Endothelial cell (in vitro differentiated cells): ENCODE measurements around the gene RNF126. TPM values are rescaled to one million over a fixed set of nuclear protein-coding genes. Genes with fewer than 3 reads are reported as not detected.
A peak's percentile ranks its signal among the peaks of the same experiment; 100 is the strongest.

Experiments used
- DNase-seq: peaks from one replicate; pipeline ENCODE4 v3.0.0; 2021; ENCODE audit warnings: low spot score
- H3K27ac Mint-ChIP-seq: one replicate; pipeline ENCODE4 v1.8.0; 2021; ENCODE audit warnings: mixed read lengths, inconsistent platforms; ENCODE audit not compliant: unreplicated experiment
- H3K27me3 Mint-ChIP-seq: one replicate; pipeline ENCODE4 v1.8.0; 2021; ENCODE audit warnings: mild to moderate bottlenecking, moderate library complexity, mixed read lengths, inconsistent platforms; ENCODE audit not compliant: unreplicated experiment
- H3K36me3 Mint-ChIP-seq: one replicate; pipeline ENCODE4 v1.8.0; 2021; ENCODE audit warnings: mild to moderate bottlenecking, low read depth, mixed read lengths, inconsistent platforms; ENCODE audit not compliant: unreplicated experiment
- H3K4me1 Mint-ChIP-seq: one replicate; pipeline ENCODE4 v1.8.0; 2021; ENCODE audit warnings: mild to moderate bottlenecking, mixed read lengths, inconsistent platforms; ENCODE audit not compliant: unreplicated experiment
- H3K4me3 Mint-ChIP-seq: one replicate; pipeline ENCODE4 v1.8.0; 2021; ENCODE audit warnings: mild to moderate bottlenecking, mixed read lengths, inconsistent platforms; ENCODE audit not compliant: unreplicated experiment
- H3K9me3 Mint-ChIP-seq: one replicate; pipeline ENCODE4 v1.8.0; 2021; ENCODE audit warnings: mixed read lengths, inconsistent platforms; ENCODE audit not compliant: unreplicated experiment
- CTCF ChIP-seq: fragments of 200-600 bp; sonication (generic); IDR thresholded peaks from one replicate; pipeline ENCODE4 v1.5.0; 2021; ENCODE audit warnings: antibody characterized with exemption; ENCODE audit not compliant: unreplicated experiment
- total RNA-seq: library from RNA; stranded (reverse); fragmentation: NEBNext Ultra II Directional; extraction: Animal tissue kit (Norgen Biotek cat#: 25700); gene quantifications from one replicate; pipeline ENCODE4 v1.2.1, GENCODE V29; 2021; ENCODE audit not compliant: unreplicated experiment

RNF126 gene
- total RNA-seq, 1 donor from 2014 or later = 41.7 TPM

GRCh38 chr19:616747-617526 lies 46.1 kb downstream of the RNF126 start:
- peaks cover 13% of the 10 kb centered on the region for H3K36me3 Mint-ChIP-seq
- no peak for TF ChIP-seq CTCF

GRCh38 chr19:616062-616700 lies 46.8 kb downstream of the RNF126 start:
- peaks cover 13% of the 10 kb centered on the region for H3K36me3 Mint-ChIP-seq
- DNase-seq = no peak
- H3K9me3 Mint-ChIP-seq = no peaks in the 10 kb centered on the region
- TF ChIP-seq CTCF = no peak
- H3K4me3 Mint-ChIP-seq = no peak overlapping the region
- H3K27me3 Mint-ChIP-seq = peaks cover 12% of the 10 kb centered on the region
- H3K27ac Mint-ChIP-seq = no peak overlapping the region
- peaks cover 2% of the 10 kb centered on the region for H3K4me1 Mint-ChIP-seq

More at GRCh38 chr19:616747-617526, 46.1 kb downstream of the RNF126 start:
- no peak for DNase-seq
- no peak overlapping the region for H3K4me3 Mint-ChIP-seq
- H3K27me3 Mint-ChIP-seq = peaks cover 13% of the 10 kb centered on the region
- no peaks in the 10 kb centered on the region for H3K9me3 Mint-ChIP-seq
- H3K4me1 Mint-ChIP-seq = peaks cover 2% of the 10 kb centered on the region
- no peak overlapping the region for H3K27ac Mint-ChIP-seq

GRCh38 chr19:615619-616018 lies 47.4 kb downstream of the RNF126 start:
- Mint-ChIP-seq H3K27me3 (peaks cover 13% of the 10 kb centered on the region), H3K36me3 (peaks cover 13% of the 10 kb centered on the region), H3K27ac (peak overlapping the region; percentile 61), H3K9me3 (no peaks in the 10 kb centered on the region), H3K4me1 (peaks cover 2% of the 10 kb centered on the region), H3K4me3 (peak overlapping the region; percentile 84)
- DNase-seq = no peak
- TF ChIP-seq CTCF = no peak

GRCh38 chr19:613732-614567 lies 49.1 kb downstream of the RNF126 start:
- Mint-ChIP-seq H3K36me3 (peaks cover 13% of the 10 kb centered on the region), H3K27ac (no peak overlapping the region), H3K9me3 (no peaks in the 10 kb centered on the region), H3K4me3 (peak overlapping the region; percentile 66), H3K27me3 (peaks cover 13% of the 10 kb centered on the region), H3K4me1 (peaks cover 2% of the 10 kb centered on the region)
- no peak for TF ChIP-seq CTCF
- DNase-seq = no peak
